HPDE6-E6E7 (cell line): ENCODE data around the gene SELENOF.
"Not testable (repeated sequence)": the region's sequence is repeated elsewhere in the genome, so short reads cannot be mapped to it uniquely, and the experiment has no call there.

Experiments
- DNase-seq: peaks from one replicate; pipeline ENCODE4 v3.0.0; 2011; ENCODE audit warnings: missing footprints; ENCODE audit errors: extremely low spot score

Gene SELENOF

GRCh38 chr1:86916752-86917151, 2.8 kb upstream of the SELENOF start:
- DNase-seq = no peak

GRCh38 chr1:86915737-86916235, 1.9 kb upstream of the SELENOF start:
- no peak for DNase-seq

GRCh38 chr1:86914998-86915736, 1.2 kb upstream of the SELENOF start:
- DNase-seq = peak; percentile 31

- no peak for DNase-seq
Observed at GRCh38 chr1:86914601-86914997, 673 bp upstream of the SELENOF start, which contains the start of gene HS2ST1. HS2ST1 (plus strand) TSS chr1:86914635.

DNA sequence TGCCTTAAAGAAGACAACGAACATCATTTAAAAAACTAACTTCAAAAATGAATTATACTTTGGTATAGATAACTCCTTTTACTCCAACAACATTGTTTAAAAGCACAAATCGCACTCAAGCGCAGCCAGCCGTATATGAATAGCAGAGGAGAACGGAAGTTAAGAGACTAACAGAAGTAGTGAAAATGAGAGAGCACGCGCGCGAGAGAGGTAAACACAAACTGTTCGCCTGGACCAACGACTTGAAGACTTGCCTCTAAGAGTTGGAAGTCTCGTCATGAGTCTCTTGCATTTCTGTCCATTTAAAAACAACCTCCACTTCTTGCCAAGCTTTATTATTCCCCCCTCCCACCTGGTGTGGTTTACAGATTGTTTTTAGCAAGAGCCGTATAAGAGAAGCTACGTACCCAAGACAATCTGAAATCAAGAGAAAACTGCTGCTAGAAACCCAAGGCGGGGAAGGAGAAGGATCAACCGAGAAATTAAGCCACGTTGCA, 479 bp downstream of the SELENOF start:
- DNase-seq = peak; percentile 8

DNA sequence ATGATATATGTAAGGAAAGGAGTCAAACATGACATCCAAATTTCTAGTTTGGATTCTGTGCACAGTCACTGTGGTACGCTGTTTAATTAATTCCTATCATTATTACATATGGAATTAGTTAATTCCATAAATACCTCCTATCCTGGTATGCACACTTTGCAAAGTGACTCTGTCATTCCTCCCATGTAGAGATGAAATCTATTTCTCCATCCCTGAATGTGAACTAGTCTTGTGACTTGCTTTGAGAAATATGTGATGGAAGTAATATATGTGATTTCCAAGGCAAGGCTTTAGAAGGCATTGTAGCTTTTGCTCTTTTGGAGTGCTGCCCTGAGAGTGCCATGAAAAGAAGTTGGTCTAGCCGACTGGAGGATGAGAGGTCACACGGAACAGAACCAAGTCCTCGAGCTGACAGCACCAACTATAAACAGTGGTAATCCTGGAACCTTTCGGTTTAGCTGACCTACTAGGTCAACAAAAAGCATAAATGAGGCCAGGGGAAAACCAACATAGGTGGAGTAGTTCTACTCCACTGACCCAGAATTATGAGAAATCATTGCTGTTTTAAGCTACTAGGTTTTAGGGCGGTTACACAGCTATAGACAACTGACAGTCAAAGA, 1.5 kb downstream of the SELENOF start:
- no peak for DNase-seq

DNA sequence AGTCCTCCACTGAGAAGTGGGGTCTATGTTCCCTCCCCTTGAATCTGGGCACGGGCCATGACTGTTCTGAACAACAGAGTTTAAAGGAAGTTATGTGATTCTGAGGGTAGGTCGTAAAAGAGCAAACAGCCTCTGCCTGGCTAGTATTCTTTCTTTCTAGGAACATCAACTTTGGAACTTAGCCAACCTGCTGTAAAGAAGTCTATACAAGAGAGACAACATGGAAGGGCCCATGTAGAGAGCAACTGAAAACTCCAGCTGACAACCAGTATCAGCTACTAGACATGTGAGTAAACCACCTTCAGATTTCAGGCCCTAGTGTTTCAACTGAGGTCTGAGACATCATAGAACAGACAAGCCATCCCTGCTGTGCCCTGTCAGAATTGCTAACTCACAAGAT, 7.5 kb downstream of the SELENOF start:
- no peak for DNase-seq

GRCh38 chr1:86905875-86906274, 8.1 kb downstream of the SELENOF start:
- no peak for DNase-seq

- DNase-seq = not testable (repeated sequence)
Observed at GRCh38 chr1:86899401-86899800, 14.5 kb downstream of the SELENOF start.

- DNase-seq = no peak
Observed at GRCh38 chr1:86888327-86888726, 25.6 kb downstream of the SELENOF start.

- DNase-seq = no peak
Observed at GRCh38 chr1:86887479-86888162, 26.3 kb downstream of the SELENOF start.

DNA sequence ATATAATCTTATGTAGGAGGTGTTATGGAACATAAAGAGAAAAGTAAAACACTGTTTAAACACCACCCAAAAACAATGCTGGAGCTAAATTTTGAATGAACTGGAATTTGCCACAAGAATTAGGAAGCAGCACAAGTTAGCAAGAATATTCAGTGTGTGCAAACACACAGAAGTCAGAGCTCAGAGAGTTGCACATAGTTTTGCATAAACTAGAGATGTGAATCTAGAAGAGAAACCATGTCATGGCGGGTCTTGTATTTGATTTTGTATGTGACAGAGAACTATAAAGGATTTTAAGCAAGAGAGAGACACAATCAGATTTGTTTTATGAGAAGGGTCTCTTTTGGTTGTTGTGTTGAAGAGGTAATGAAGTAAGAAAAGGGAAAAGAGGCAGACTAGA, 38.2 kb downstream of the SELENOF start:
- DNase-seq = no peak

GRCh38 chr1:86872086-86872485, 41.8 kb downstream of the SELENOF start:
- DNase-seq = no peak

GRCh38 chr1:86871001-86871400, 42.9 kb downstream of the SELENOF start:
- DNase-seq = no peak

- no peak for DNase-seq
Observed at GRCh38 chr1:86868477-86868876, 45.4 kb downstream of the SELENOF start.

- DNase-seq = not testable (repeated sequence)
Observed at GRCh38 chr1:86867278-86867677, 46.6 kb downstream of the SELENOF start.

DNA sequence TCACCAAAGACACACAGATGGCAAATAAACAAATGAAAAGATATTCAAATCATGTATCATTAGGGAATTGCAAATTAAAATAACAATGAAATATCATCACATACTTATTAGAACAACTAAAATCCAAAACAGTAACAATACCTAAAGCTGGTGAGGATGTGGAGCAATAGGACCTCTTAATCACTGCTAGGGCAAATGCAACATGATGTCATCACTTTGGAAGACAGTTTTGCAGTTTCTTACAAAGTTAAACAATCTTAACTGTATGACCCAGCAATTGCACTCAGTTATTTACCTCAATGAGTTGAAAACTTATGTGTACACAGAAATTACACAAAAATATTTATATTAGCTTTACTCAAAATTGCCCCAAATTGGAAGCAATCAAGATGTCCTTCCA, 47.3 kb downstream of the SELENOF start:
- no peak for DNase-seq

DNA sequence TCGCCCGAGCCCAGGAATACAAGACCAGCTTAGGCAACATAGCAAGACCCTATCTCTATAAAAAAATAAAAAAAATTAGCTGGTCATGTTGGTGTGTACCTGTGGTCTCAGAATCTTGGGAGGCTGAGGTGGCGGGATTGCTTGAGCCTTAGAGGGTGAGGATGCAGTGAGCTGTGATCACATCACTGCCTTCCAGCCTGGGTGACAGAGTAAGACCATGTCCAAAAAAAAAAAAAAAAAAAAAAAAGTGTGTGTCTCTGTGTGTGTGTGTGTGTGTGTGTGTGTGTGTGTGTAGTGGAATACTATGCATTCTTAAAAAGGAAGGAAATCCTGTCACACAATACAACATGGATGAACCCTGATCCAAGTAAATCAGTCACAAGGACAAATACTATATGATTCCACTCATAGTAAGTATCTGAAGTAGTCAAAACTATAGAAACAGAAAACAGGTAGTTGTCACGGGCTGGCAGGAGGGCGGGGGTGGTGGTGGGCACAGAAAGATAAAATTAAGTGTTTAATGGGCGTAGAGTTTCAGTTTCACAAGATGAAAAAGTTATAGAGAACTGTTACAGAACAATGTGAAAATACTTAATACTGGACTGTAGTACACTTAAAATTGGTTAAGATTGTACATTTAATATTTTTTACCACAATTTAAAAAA, 47.8 kb downstream of the SELENOF start:
- no peak for DNase-seq

DNA sequence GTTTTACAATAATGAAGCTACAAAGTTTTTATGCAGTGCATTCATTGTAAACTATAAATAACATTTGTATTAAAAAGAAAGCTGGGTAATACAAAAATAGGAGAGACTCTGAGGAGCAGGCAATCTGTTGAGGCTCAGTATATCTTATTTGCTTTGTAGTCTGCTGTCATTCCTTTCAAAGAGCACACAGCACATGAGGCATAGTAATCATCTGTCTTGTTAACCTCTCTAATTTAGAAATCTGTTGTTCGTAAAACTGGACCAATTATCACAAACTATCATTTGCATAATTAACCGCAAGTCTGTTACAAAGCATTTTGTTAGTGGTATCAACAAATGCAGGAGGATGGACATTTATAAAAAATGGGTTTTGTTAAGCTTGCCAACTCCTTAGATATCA, 51.0 kb downstream of the SELENOF start:
- no peak for DNase-seq

DNA sequence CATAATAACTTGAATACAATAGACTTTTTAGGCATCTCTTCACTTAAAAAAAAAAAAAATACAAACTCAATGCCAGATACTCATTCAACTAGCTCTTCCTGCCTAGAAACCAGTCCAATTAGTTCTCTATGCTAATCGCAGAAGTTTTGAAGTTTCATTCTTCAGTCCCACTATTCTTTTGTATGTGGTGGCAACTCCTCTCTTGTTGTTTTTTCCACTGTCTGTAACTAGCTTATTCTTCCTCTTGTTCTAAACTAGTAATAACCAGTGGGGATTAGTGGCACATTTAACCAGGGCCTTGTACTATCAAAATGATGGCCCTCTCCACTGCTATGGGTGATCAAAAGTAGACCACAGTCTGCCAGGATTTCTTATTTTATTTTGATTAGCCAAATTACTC, 52.5 kb downstream of the SELENOF start:
- DNase-seq = no peak

- no peak for DNase-seq
Observed at GRCh38 chr1:86860424-86860823, 53.5 kb downstream of the SELENOF start.

DNA sequence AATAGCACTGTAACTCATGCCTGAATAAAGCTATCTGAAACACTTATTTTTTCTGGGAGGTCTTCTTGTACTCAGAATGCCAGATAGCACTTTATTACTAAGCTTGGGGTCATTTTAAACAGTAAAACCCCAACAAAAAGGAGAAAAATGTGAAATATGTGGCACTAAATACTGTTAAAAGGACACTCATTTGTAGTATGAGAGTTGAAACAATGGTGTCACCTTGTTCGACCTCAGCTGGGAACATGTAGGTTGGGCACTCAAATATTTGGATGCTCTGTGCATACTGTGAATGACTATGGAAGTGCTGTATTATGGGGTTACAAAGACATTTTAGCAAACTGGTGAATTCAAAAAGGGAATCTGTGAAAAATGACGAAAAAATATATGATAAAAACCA, 53.9 kb downstream of the SELENOF start:
- no peak for DNase-seq
